ENCODE results near the gene TNKS1BP1.

GRCh38 chr11:57361926-57362325 is 37.2 kb upstream of the TNKS1BP1 start:
- TF ChIP-seq CTCF (IDR thresholded peaks at IDR 0.05; ENCODE audit: low read depth, low read length, poor library complexity, severe bottlenecking) (no peak), EZH2phosphoT487 (IDR thresholded peaks at IDR 0.05; ENCODE audit: borderline replicate concordance, low read length) (no peak)
